Colonic mucosa (tissue), 4 donors: ENCODE results near the gene RHD. TPM values are rescaled to one million over a fixed set of nuclear protein-coding genes. Genes with fewer than 3 reads are reported as not detected.

Experiments used
- DNase-seq: peaks from one replicate; pipeline ENCODE4 v3.0.0-alpha.2; 2020
- H3K27ac ChIP-seq: fragments of 200-600 bp; one replicate; pipeline ENCODE4 v1.8.0; 2021
- H3K27me3 ChIP-seq: fragments of 200-600 bp; one replicate; pipeline ENCODE4 v1.8.0; 2021
- H3K36me3 ChIP-seq: fragments of 200-600 bp; one replicate; pipeline ENCODE4 v1.8.0; 2021
- H3K4me1 ChIP-seq: fragments of 200-600 bp; one replicate; pipeline ENCODE4 v1.8.0; 2021; ENCODE audit warnings: mild to moderate bottlenecking
- H3K4me3 ChIP-seq: fragments of 200-600 bp; one replicate; pipeline ENCODE4 v1.8.0; 2021
- H3K9ac ChIP-seq, 2 donors: one replicate each; pipeline ENCODE4 v1.7.0; 2013; ENCODE audit warnings: control low read depth in 2 of 2, low read depth in 2 of 2, low read length in 2 of 2
- H3K9me3 ChIP-seq: fragments of 200-600 bp; one replicate; pipeline ENCODE4 v1.8.0; 2021
- CTCF ChIP-seq: fragments of 200-600 bp; IDR thresholded peaks from one replicate; pipeline ENCODE4 v1.8.0; 2022; ENCODE audit warnings: antibody characterized with exemption, mild to moderate bottlenecking
- intact Hi-C: fragments of 100-400 bp; cut with DNase I; formaldehyde crosslinking; loops from one replicate; pipeline ENCODE4 v1.14.1; 2022
- total RNA-seq, 2 donors: library from RNA; stranded (reverse); fragmentation: NEBNext Ultra II Directional in 1 of 2; extraction: Animal tissue kit (Norgen Biotek cat#: 25700) in 1 of 2; gene quantifications; one replicate each; pipeline ENCODE4 v1.2.1, GENCODE V29; 2021
- donor health status: healthy.
- donor health status: DM: no; HTN: no; CAD: no.
- donor health status: DM: no; HTN: no; CAD: no.

RHD gene
- total RNA-seq, 2 donors from 2014 or later, result 0.10 TPM; not detected in 1

DNA sequence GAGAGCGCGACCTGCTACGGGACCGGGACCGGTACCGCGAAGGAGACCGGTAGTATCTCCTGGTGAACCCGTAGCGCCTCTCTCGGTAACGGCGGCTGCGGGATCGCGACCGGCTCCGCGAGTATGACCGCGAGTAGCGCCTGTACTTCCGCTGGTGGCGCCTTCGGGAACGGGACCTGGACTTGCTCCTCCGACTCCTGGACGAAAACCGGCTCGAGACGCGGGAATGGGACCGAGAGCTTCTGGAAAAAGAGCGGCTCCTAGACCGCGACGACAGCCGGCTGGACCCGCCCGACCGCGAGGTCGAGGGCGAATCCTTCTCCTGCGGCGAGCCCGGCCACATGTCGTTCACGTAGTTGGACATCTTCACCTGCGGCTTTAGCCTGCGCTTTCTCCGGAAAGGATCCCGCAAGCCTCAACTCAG is 25.7 kb upstream of the RHD start:
- Histone ChIP-seq H3K27me3 (no peaks in the 10 kb centered on the region), H3K4me3 (peak overlapping the region; percentile 90), H3K27ac (peak overlapping the region; percentile 99), H3K9ac (peak overlapping the region; percentile 99 to 100), H3K4me1 (peaks cover 15% of the 10 kb centered on the region), H3K36me3 (peaks cover 15% of the 10 kb centered on the region), H3K9me3 (no peaks in the 10 kb centered on the region)
- no peak for TF ChIP-seq CTCF
- DNase-seq, result no peak
- intact Hi-C loops, result no loop called here

GRCh38 chr1:25247024-25247828 is 25.1 kb upstream of the RHD start, which contains the start of gene RSRP1:
Gene RSRP1 (minus strand): TSS chr1:25247454. CDS start chr1:25246963, 491 bp downstream.
- Histone ChIP-seq H3K9me3 (no peaks in the 10 kb centered on the region), H3K4me3 (peak within 1 kb of the TSS; percentile 90), H3K36me3 (peaks cover 15% of the 10 kb centered on the region), H3K27ac (peak within 1 kb of the TSS; percentile 99), H3K9ac (peak within 1 kb of the TSS; percentile 99 to 100), H3K4me1 (peaks cover 15% of the 10 kb centered on the region), H3K27me3 (no peaks in the 10 kb centered on the region)
- peak; percentile 100 for DNase-seq
- TF ChIP-seq CTCF, result no peak
- intact Hi-C loops, result no loop called here

DNA sequence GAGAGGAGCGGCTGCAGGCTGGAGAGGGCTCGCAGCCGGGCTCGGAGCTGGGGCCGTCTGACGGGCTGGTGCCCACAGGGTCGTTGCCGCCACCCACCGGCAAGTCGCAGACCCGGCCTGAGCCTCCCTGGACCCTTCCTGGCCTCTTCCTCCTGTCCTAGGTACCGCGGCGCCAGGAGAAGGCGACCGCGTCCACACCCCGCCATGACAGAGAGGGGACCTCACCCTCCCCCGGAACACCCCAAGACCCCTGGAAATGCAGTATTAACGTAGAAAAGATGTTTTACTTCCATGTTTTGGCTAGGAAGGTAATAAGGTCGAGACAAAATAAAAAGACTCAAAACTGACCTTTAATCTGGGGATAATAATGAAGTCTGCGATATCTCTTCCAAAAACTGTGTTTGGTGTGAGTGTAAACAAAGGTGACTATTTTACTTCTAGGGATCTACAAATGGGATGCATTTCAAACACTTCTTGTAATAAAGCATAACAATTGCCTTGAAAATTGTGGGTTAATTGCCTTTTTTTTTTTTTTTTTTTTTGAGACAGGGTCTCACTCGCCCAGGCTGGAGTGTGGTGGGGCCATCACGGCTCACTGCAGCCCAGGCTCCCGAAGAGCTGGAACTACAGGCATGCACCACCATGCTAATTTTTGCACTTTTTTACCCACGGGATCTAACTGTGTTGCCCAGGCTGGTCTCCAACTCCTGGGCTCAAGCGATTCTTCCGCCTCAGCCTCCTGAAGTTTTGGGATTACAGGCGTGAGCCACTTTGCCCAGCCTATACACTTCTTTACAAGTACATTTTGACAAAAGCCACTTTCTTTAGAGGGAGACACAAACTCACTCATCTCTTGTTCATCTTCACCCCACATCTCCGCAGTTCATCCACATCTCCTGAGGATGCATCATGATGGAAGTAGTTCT is 24.2 kb upstream of the RHD start:
- TF ChIP-seq CTCF, result no peak
- peak overlapping the region; percentile 99 for H3K27ac ChIP-seq
- peak overlapping the region; percentile 99 to 100 for H3K9ac ChIP-seq
- peaks cover 15% of the 10 kb centered on the region for H3K36me3 ChIP-seq
- H3K4me1 ChIP-seq, result peaks cover 15% of the 10 kb centered on the region
- H3K27me3 ChIP-seq, result no peaks in the 10 kb centered on the region
- no peak for DNase-seq
- intact Hi-C loops, result no loop called here
- H3K9me3 ChIP-seq, result no peaks in the 10 kb centered on the region
- peak overlapping the region; percentile 90 for H3K4me3 ChIP-seq

DNA sequence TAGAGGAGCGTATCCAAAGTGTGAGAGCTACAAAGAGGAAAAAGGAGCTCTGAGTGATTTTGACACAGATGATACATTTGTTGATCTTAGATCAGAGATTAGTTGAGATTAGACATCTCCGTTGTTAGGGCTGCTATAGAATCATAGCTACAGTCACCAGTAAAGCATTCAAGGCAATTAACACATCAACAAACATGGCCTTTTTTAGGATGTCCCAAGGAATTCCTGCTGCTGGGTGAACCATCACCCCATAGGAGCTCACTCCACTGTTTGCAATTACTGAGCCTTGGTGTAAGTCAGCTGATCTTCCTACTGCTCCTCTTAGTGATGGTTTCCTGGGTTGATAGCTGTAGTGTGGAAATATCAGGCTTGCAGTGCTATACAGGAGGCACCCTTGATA is 18.4 kb upstream of the RHD start:
- Histone ChIP-seq H3K9ac (no peak overlapping the region), H3K27ac (no peak overlapping the region), H3K4me1 (no peaks in the 10 kb centered on the region), H3K9me3 (no peaks in the 10 kb centered on the region), H3K36me3 (no peaks in the 10 kb centered on the region), H3K4me3 (no peak overlapping the region), H3K27me3 (no peaks in the 10 kb centered on the region)
- TF ChIP-seq CTCF, result no peak
- DNase-seq, result no peak
- intact Hi-C loops, result loop anchor here (10.0 kb wide), 1 partner anchor 91 kb away; no protein-coding TSS in a partner anchor
